Measurements from ENCODE around the gene AAR2.

The AAR2 gene, protein sequence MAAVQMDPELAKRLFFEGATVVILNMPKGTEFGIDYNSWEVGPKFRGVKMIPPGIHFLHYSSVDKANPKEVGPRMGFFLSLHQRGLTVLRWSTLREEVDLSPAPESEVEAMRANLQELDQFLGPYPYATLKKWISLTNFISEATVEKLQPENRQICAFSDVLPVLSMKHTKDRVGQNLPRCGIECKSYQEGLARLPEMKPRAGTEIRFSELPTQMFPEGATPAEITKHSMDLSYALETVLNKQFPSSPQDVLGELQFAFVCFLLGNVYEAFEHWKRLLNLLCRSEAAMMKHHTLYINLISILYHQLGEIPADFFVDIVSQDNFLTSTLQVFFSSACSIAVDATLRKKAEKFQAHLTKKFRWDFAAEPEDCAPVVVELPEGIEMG

GRCh38 chr20:36235892-36236785, at the start of gene AAR2:
TSS of gene AAR2 (plus strand) at chr20:36236478. CDS start at chr20:36239869, 3,391 bp downstream.
- DNase-seq: peak; percentile 68

DNA sequence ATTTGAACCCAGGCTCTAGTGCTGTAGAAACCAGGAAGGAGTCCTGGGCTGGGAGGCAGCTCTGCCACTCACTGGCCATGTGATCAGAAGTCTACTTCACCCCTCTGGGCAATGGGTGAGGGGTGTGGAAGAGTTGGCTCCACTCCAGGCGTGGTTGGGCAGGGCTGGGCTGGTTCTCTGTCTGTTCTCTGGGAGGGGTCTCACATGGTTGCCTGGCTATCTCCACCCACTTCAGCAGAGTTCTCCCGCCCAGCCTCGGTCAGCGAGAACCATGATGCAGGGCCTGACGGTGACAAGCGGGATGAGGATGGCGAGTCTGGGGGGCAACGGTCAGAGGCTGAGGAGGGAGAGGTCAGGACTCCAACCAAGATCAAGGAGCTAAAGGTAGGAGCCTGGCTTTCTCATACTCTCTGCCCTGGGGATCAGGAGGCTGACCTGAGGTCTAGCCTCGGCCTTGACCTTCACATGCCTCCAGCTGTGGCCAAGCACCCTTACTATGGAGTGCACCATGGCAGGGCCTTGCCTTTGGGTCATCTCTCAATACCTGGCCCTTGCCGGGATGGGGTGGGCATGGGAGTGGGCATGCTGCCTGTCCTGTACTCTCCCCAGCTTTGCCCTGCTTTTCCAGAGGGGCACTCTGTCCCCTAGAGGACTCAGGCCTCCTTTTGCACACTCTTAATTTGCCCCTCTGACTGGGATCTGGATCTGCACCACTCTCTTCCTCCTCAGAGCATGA, 42.1 kb upstream of the AAR2 start:
- DNase-seq: no peak

- no peak for DNase-seq
Measured at GRCh38 chr20:36196676-36197075, 39.6 kb upstream of the AAR2 start.

- no peak for DNase-seq
Measured at GRCh38 chr20:36197271-36197670, 39.0 kb upstream of the AAR2 start.

- DNase-seq: peak; percentile 74
Measured at GRCh38 chr20:36199345-36200257, 36.7 kb upstream of the AAR2 start.

- no peak for DNase-seq
Measured at GRCh38 chr20:36200451-36200850, 35.8 kb upstream of the AAR2 start.

DNA sequence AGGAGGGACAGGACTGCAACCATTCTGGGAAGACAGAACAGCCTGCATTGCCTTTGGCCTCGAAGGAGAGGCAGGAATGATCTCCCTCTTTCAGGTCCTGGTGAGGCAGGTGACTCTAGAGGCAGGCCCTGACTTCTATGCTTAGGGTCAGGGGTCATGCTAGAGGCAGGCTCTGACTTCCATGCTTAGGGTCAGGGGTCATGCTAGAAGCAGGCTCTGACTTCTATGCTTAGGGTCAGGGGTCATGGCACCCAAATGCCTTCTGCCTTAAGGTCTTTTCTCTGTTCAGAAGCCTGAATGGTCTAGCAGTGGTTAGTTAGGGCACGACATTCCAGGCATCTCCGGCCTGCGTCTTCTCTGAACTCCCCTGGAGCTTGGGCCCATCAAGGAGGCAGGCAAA, 35.1 kb upstream of the AAR2 start:
- no peak for DNase-seq

DNA sequence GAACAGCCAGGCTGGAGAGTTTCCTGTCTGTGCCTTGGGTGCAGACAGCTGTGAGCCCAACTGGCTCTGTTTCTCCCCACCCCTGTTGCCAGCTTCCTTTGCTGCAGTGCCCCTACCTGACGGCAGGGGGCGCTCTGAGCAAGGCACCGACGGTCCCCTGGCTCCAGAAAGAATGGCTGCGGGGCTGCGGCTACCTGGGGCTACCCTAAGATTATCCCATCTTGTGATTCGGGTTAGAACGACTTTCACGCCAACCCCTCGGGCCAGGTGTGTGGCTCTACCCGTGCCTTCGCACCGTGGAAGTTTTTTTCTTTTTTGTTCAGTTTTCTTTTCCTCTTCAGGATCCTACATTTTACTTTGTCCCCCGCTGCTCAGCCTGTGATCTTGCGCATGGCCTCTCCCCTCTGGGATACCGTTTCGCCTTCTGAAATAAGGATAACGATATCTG, 33.4 kb upstream of the AAR2 start:
- DNase-seq: peak; percentile 34

DNA sequence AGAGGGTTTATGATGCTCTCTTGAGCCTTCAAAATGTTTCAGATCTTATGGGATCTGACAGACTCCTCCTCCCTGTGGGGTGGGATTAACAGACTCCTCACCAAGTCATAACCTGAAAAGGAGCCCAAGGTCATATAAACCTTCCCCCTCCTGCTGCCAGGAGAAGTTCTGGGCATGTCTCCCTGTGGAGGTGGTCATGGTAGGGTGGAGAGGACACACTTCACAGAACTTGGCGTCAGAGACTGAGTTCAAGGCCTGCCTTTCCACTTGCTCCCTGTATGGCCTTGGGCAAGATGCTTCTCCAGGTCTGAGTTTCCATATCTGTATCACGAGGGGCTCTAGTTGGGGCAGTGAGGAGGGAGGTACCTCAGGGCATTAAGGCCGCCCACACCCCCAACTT, 32.4 kb upstream of the AAR2 start:
- DNase-seq: no peak

DNA sequence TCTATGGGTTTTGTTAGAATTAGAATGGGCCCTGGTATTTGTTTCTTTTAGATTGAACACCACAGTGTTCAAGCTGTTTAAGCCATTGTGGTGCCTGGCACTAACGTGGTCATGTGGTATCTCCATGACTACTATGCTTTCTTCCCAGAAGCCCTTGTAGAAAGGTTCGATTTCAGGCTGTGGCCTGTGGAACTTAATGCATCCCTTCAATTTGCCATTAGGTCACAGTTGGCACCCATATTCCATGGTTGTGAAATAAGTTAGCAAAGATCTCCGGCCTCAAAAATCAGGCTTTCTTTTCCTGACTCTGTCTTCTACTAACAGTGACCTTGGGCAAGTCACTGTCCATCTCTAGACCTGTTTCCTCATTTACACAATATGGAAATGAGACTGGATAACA, 31.3 kb upstream of the AAR2 start:
- no peak for DNase-seq

GRCh38 chr20:36206068-36206467, 30.2 kb upstream of the AAR2 start:
- DNase-seq: no peak

DNA sequence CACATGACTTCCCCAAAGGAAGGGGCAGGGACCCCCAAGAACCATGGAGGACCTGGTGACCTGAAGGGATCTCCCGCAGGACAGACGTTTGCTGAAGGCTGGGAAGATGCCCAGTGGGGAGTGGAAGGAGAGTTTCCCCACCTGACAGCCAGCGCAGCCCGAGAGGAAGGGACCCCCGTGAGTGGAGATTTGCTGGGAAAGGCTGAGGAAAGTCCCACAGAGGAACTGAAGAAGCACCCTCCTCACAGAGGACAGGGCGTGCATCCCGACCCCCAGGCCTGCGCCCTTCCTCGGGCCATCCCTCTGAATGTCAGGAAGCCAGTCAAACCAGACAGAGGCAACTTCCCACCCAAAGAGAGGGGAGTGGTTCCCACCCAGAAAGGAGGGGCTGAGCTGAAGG, 29.6 kb upstream of the AAR2 start:
- DNase-seq: no peak

- no peak for DNase-seq
Measured at GRCh38 chr20:36207602-36208001, 28.7 kb upstream of the AAR2 start.

DNA sequence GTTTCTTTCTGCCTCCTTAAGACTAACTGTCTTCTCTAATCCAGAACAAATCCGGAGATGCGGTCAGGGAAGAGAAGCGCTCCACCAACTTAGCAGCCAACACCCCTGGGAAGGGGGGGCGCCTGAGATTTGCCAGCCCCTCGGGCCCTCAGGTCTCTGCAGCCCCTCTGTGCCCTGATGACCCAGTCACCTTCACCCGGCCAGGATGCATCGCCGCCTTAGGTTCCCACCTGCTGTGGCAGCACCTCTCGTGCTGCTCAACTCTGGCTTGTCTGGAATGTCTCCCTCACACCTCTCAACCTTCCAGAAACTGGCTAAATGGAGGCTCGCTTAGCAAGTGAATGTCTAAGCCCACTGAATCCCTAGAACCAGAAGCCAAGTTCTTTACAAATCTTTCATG, 28.0 kb upstream of the AAR2 start:
- no peak for DNase-seq

- DNase-seq: no peak
Measured at GRCh38 chr20:36210436-36211021, 25.7 kb upstream of the AAR2 start.

DNA sequence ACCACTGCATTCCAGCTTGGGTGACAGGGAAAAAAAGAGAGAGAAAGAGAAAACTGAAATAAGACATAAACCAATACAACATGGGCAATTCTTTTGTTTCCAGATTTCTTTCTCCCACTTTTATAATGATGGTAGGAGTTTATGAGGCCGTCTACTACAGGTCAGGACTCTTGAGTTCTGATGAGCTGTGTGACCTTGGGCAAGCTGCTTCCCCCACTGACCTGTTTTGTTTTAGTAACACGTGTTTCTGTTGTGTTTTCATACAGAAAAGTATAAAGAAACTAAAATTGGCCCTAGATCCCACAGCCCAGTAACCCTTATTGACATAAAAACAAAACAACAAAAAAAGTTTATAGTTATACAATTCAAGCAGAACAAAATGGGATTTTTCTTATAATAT, 22.9 kb upstream of the AAR2 start:
- DNase-seq: no peak

GRCh38 chr20:36214684-36215256, 21.5 kb upstream of the AAR2 start:
- peak; percentile 22 for DNase-seq

DNA sequence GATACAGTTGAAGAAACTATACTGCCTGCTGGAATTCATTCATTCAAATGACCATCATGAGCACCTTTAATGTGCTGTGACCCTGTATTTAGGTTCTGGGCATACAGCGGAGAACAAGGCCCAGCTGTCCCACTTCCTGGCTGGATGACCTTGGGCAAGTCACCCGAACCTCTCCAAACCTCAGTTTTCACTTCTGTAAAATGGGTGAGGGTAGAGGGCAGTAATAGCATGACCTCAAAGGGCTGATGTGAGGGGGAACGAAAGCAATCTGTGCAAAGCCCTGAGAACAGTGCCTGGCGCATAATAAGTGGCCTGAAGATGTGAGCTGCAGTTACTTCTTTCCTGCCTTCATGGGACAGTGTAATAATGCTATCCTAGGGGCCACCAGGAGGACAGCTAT, 20.5 kb upstream of the AAR2 start:
- no peak for DNase-seq

DNA sequence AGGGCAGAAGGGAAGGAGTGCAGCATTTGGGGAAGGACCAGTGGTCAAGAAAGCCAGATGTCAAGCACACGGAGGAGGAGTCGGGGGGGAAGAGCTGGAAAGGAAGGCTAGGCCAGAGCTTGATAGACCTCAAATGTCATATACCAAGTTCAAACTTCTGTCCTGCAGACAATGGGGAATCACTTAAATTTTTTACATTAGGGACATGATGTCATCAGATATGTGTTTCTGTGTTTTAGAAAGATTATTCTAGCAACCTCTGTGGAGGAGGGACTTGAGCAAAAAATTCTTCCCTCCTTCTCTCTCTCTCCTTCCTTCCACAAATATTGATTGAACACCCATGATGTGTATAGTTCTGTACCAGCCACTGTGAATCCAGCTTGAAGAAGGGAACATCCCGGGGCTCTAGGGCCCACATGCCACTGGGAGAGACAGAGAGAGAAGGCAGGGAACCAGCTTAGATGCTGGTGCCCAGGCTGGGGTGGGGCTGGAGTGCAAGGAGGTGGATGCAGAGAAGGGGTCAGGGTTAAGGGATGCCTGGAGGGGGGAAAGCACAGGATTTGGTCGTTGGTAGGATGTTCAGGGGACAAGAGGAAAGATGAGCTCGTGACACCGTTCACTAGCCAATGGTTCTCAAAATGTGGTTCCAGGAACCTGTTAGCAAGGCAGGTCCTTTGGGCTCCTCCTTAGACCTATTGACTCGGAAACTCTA, 19.8 kb upstream of the AAR2 start:
- no peak for DNase-seq

GRCh38 chr20:36217226-36217625, 19.1 kb upstream of the AAR2 start:
- DNase-seq: no peak

Data from COR-L47 (cell line).